Measurements from ENCODE around the gene HES5. TPM values are rescaled to one million over a fixed set of nuclear protein-coding genes. Genes with fewer than 3 reads are reported as not detected.

The HES5 gene
- total RNA-seq, 6 experiments from 2014 or later: 0.28 to 0.57 (median 0.36) TPM; not detected in 1

GRCh38 chr1:2540816-2541492 is 10.9 kb upstream of the HES5 start:
- H3K9me3 Mint-ChIP-seq: no peaks in the 10 kb centered on the region
- no peak overlapping the region for H3K27ac Mint-ChIP-seq
- no peak for TF ChIP-seq CTCF (IDR thresholded peaks at IDR 0.05)
- H3K27me3 Mint-ChIP-seq (ENCODE audit: insufficient read depth): peaks cover 4% of the 10 kb centered on the region
- H3K4me3 Mint-ChIP-seq: no peak overlapping the region
- no peaks in the 10 kb centered on the region for H3K36me3 Mint-ChIP-seq (ENCODE audit: low read depth)
- no peak for DNase-seq
- peaks cover 16% of the 10 kb centered on the region for H3K4me1 Mint-ChIP-seq (ENCODE audit: low read depth)

- no peak overlapping the region for H3K27ac Mint-ChIP-seq
- H3K9me3 Mint-ChIP-seq: no peaks in the 10 kb centered on the region
- no peak overlapping the region for H3K4me3 Mint-ChIP-seq
- DNase-seq: no peak
- peaks cover 6% of the 10 kb centered on the region for H3K27me3 Mint-ChIP-seq (ENCODE audit: insufficient read depth)
- peaks cover 26% of the 10 kb centered on the region for H3K4me1 Mint-ChIP-seq (ENCODE audit: low read depth)
- TF ChIP-seq CTCF (IDR thresholded peaks at IDR 0.05): peak; percentile 67
- no peaks in the 10 kb centered on the region for H3K36me3 Mint-ChIP-seq (ENCODE audit: low read depth)
Observed at GRCh38 chr1:2539312-2539907, 9.3 kb upstream of the HES5 start.

- H3K27me3 Mint-ChIP-seq (ENCODE audit: insufficient read depth): peaks cover 6% of the 10 kb centered on the region
- TF ChIP-seq CTCF (IDR thresholded peaks at IDR 0.05): no peak
- H3K4me3 Mint-ChIP-seq: no peak overlapping the region
- peaks cover 26% of the 10 kb centered on the region for H3K4me1 Mint-ChIP-seq (ENCODE audit: low read depth)
- no peaks in the 10 kb centered on the region for H3K9me3 Mint-ChIP-seq
- H3K36me3 Mint-ChIP-seq (ENCODE audit: low read depth): no peaks in the 10 kb centered on the region
- no peak overlapping the region for H3K27ac Mint-ChIP-seq
- DNase-seq: no peak
Observed at GRCh38 chr1:2538872-2539271, 8.8 kb upstream of the HES5 start.

- no peak for TF ChIP-seq CTCF (IDR thresholded peaks at IDR 0.05)
- Mint-ChIP-seq H3K4me1 (ENCODE audit: low read depth) (peaks cover 30% of the 10 kb centered on the region), H3K4me3 (no peak overlapping the region), H3K9me3 (no peaks in the 10 kb centered on the region), H3K27me3 (ENCODE audit: insufficient read depth) (peaks cover 6% of the 10 kb centered on the region), H3K27ac (no peak overlapping the region), H3K36me3 (ENCODE audit: low read depth) (no peaks in the 10 kb centered on the region)
- DNase-seq: no peak
Observed at GRCh38 chr1:2538376-2538775, 8.3 kb upstream of the HES5 start.

GRCh38 chr1:2537784-2538115 is 7.7 kb upstream of the HES5 start:
- no peak for DNase-seq
- peaks cover 6% of the 10 kb centered on the region for H3K27me3 Mint-ChIP-seq (ENCODE audit: insufficient read depth)
- H3K9me3 Mint-ChIP-seq: no peaks in the 10 kb centered on the region
- H3K4me1 Mint-ChIP-seq (ENCODE audit: low read depth): peaks cover 36% of the 10 kb centered on the region
- H3K36me3 Mint-ChIP-seq (ENCODE audit: low read depth): no peaks in the 10 kb centered on the region
- H3K27ac Mint-ChIP-seq: no peak overlapping the region
- H3K4me3 Mint-ChIP-seq: no peak overlapping the region
- TF ChIP-seq CTCF (IDR thresholded peaks at IDR 0.05): no peak
